BLaER1 (cell line): ENCODE measurements around the gene KCNK4.
A peak's percentile ranks its signal among the peaks of the same experiment; 100 is the strongest.
"Not testable (repeated sequence)": the region's sequence is repeated elsewhere in the genome, so short reads cannot be mapped to it uniquely, and the experiment has no call there.

Experiments used
- H3K27ac ChIP-seq: shearing (Covaris generic); formaldehyde crosslinking; 2 replicates; pipeline ENCODE4 v1.8.1; 2022
- H3K27me3 ChIP-seq: shearing (Covaris generic); formaldehyde crosslinking; 2 replicates; pipeline ENCODE4 v1.8.1; 2022
- H3K36me3 ChIP-seq: shearing (Covaris generic); formaldehyde crosslinking; 2 replicates; pipeline ENCODE4 v1.8.1; 2022
- H3K4me1 ChIP-seq: shearing (Covaris generic); formaldehyde crosslinking; 2 replicates; pipeline ENCODE4 v1.8.1; 2022
- H3K4me2 ChIP-seq: shearing (Covaris generic); formaldehyde crosslinking; 2 replicates; pipeline ENCODE4 v1.8.1; 2022
- H3K4me3 ChIP-seq: shearing (Covaris generic); formaldehyde crosslinking; 2 replicates; pipeline ENCODE4 v1.8.1; 2022
- H3K9ac ChIP-seq: shearing (Covaris generic); formaldehyde crosslinking; 2 replicates; pipeline ENCODE4 v1.8.1; 2022
- H3K9me3 ChIP-seq: shearing (Covaris generic); formaldehyde crosslinking; 2 replicates; pipeline ENCODE4 v1.8.1; 2022
- H4K20me1 ChIP-seq: shearing (Covaris generic); formaldehyde crosslinking; 2 replicates; pipeline ENCODE4 v1.8.1; 2022
- Cebpa-rat ChIP-seq: shearing (Covaris generic); IDR thresholded peaks from 2 replicates; pipeline ENCODE4 v1.8.1; 2022

KCNK4 gene

DNA sequence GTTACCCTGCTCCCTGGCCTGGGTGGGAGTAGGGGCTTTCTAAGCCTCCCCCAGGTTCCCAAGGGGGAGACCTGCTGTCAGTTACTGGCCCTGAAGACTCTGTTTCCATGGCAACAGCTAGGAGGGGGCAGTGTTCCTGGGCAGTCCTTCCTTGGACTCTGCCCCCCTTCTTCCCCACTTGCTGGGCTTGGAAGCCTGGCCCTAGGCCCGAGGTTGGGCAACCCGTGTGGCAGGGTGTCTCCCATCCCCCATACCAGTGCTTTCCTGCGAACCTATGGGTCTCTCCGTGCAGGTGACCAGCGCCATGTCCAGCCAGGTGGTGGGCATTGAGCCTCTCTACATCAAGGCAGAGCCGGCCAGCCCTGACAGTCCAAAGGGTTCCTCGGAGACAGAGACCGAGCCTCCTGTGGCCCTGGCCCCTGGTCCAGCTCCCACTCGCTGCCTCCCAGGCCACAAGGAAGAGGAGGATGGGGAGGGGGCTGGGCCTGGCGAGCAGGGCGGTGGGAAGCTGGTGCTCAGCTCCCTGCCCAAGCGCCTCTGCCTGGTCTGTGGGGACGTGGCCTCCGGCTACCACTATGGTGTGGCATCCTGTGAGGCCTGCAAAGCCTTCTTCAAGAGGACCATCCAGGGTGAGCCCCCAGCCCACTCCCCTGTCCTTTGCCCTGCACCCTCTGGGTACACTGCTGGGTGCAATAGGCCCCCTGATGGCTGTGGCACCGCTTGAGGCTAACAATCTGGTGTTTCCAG, 15.9 kb downstream of the KCNK4 start:
- H3K9me3 ChIP-seq = no peaks in the 10 kb centered on the region
- peak overlapping the region; percentile 83 for H3K27ac ChIP-seq
- peak overlapping the region; percentile 88 for H3K9ac ChIP-seq
- H3K4me1 ChIP-seq = peaks cover 34% of the 10 kb centered on the region
- TF ChIP-seq Cebpa-rat = no peak
- peaks cover 32% of the 10 kb centered on the region for H4K20me1 ChIP-seq
- H3K36me3 ChIP-seq = peaks cover 22% of the 10 kb centered on the region
- peaks cover under 1% of the 10 kb centered on the region; the same call in 1 of the 2 replicates for H3K27me3 ChIP-seq
- H3K4me3 ChIP-seq = peak overlapping the region; percentile 86
- H3K4me2 ChIP-seq = peak overlapping the region; percentile 99

DNA sequence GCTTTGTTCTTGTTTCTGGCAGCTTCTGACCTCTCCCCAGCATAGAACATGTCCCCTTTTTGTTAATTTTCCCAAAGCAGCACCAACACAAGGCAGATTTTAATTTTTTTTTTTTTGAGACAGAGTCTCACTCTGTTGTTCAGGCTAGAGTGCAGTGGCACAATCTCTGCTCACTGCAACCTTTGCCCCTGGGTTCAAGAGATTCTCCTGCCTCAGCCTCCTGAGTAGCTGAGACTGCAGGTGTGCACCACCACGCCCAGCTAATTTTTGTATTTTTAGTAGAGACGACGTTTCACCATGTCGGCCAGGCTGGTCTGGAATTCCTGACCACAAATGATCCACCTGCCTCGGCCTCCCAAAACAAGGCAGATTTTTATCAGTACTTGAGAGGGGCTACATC, 16.7 kb downstream of the KCNK4 start:
- not testable (repeated sequence) for H3K27ac ChIP-seq, H3K4me3 ChIP-seq, H3K27me3 ChIP-seq, H3K9me3 ChIP-seq
- Histone ChIP-seq H3K4me2 (peak overlapping the region; percentile 99; the same call in 1 of the 2 replicates), H4K20me1 (peaks cover 37% of the 10 kb centered on the region), H3K36me3 (peaks cover 29% of the 10 kb centered on the region), H3K4me1 (peaks cover 34% of the 10 kb centered on the region), H3K9ac (0 out of 2 replicates have a peak overlapping the region, but pooled peaks have one; percentile 88)

DNA sequence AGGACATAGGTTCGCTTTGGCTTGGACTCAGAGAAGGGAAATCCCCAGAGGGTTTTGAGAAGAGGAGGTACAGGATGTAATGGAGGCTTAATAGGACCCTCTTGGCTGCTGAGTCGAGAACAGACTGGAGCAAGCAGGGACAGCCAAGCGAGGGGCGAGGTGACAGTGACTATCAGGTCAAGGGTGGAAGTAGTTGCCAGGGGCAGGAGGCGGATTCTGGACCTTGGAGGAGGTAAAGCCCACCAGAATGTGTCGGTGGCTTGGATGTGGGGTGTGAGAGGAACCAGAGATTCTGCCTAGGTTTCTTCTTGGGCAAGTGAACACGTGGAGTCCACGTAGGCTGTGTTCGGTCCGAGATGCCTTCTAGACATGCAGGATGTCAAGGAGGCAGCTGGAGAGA, 21.8 kb downstream of the KCNK4 start:
- no peak overlapping the region for H3K4me2 ChIP-seq
- peak overlapping the region; percentile 44; the same call in 1 of the 2 replicates for H3K27ac ChIP-seq
- no peak for TF ChIP-seq Cebpa-rat
- peaks cover 54% of the 10 kb centered on the region for H3K36me3 ChIP-seq
- no peaks in the 10 kb centered on the region for H3K9me3 ChIP-seq
- H3K9ac ChIP-seq = peak overlapping the region; percentile 45
- no peak overlapping the region for H3K4me3 ChIP-seq
- H3K4me1 ChIP-seq = peaks cover 21% of the 10 kb centered on the region
- peaks cover 49% of the 10 kb centered on the region for H4K20me1 ChIP-seq
- no peaks in the 10 kb centered on the region for H3K27me3 ChIP-seq

DNA sequence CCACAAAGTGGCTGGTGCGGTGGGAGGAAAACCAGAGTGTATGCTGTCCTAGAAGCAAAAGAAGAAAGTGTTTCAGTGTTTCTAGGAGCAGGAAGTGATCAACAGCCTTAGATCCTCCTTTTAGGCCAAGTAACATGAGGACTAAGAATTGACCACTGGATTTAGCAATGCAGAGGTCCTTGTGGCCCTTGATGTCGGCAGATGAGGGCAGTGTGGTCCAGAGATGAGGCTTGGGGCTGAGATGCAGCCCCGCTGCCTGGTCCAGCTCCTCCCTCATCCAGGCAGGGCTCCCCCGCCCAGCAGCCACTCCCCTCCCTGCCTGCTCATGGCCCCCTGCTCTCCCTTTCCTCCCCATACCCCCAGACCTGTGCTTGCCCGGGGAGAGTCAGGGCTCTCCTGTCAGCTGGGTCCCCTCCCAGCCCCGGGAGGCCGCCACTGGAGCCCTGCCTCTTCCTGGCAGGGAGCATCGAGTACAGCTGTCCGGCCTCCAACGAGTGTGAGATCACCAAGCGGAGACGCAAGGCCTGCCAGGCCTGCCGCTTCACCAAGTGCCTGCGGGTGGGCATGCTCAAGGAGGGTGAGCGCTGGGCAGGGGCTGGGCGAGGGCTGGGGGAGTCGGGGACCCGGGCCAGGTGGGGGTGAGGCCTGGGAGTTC, 22.5 kb downstream of the KCNK4 start:
- peaks cover 49% of the 10 kb centered on the region for H4K20me1 ChIP-seq
- peak overlapping the region; percentile 45; the same call in 1 of the 2 replicates for H3K9ac ChIP-seq
- H3K4me2 ChIP-seq = no peak overlapping the region
- no peak for TF ChIP-seq Cebpa-rat
- peaks cover 20% of the 10 kb centered on the region for H3K4me1 ChIP-seq
- H3K27me3 ChIP-seq = no peaks in the 10 kb centered on the region
- no peak overlapping the region for H3K27ac ChIP-seq
- no peaks in the 10 kb centered on the region for H3K9me3 ChIP-seq
- H3K4me3 ChIP-seq = no peak overlapping the region
- H3K36me3 ChIP-seq = peaks cover 51% of the 10 kb centered on the region

DNA sequence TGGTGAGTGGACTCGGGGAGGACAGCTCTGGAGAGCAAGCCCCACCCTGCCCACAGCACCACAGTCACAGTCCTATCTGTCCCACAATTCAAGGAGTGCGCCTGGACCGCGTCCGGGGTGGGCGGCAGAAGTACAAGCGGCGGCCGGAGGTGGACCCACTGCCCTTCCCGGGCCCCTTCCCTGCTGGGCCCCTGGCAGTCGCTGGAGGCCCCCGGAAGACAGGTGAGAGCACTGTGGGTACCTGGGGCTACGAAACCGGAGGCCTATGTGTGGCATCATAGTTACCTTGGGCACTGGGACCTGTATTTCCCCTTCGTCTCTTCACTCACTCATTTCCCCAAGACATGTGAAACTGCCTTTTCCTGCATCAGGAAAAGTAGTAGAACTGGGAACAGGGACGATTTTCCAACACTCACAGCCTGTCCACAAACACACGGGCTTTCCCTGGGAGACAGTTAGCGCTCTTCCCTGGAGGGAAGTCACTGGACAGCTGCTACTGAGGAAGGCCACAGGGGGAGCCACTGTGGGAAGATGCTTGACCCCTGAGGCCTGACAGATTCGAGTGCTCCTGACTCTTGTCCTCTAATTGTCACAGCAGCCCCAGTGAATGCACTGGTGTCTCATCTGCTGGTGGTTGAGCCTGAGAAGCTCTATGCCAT, 23.2 kb downstream of the KCNK4 start:
- H3K27me3 ChIP-seq = no peaks in the 10 kb centered on the region
- H3K27ac ChIP-seq = no peak overlapping the region
- no peak overlapping the region for H3K4me2 ChIP-seq
- TF ChIP-seq Cebpa-rat = no peak
- H3K4me1 ChIP-seq = peaks cover 26% of the 10 kb centered on the region
- H3K9me3 ChIP-seq = no peaks in the 10 kb centered on the region
- H4K20me1 ChIP-seq = peaks cover 49% of the 10 kb centered on the region
- no peak overlapping the region for H3K4me3 ChIP-seq
- peak overlapping the region; percentile 15; the same call in 1 of the 2 replicates for H3K9ac ChIP-seq
- H3K36me3 ChIP-seq = peaks cover 51% of the 10 kb centered on the region

DNA sequence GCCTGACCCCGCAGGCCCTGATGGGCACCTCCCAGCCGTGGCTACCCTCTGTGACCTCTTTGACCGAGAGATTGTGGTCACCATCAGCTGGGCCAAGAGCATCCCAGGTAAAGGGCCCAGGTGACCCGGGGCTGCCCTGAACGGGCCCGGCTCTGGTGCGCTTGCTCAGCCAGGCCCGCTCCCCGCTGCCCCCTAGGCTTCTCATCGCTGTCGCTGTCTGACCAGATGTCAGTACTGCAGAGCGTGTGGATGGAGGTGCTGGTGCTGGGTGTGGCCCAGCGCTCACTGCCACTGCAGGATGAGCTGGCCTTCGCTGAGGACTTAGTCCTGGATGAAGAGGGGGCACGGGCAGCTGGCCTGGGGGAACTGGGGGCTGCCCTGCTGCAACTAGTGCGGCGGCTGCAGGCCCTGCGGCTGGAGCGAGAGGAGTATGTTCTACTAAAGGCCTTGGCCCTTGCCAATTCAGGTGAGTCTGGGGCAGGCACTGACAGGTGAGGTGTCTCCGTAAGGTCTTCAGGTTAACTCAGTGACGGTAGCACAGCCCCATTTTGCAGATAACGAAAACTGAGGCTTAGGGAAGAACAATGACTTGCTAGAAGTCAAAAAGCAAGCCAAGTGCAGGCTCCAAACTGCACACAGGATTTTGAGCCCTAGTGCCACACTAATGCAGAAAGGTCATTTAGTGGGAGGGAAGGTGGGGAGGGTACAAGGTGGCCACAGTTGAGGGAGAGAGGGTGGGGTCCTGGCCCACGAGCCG, 23.9 kb downstream of the KCNK4 start:
- Histone ChIP-seq H3K9me3 (no peaks in the 10 kb centered on the region), H4K20me1 (peaks cover 49% of the 10 kb centered on the region), H3K36me3 (peaks cover 51% of the 10 kb centered on the region), H3K4me3 (no peak overlapping the region), H3K9ac (no peak overlapping the region), H3K4me1 (peaks cover 33% of the 10 kb centered on the region), H3K27me3 (no peaks in the 10 kb centered on the region), H3K4me2 (no peak overlapping the region), H3K27ac (no peak overlapping the region)
- TF ChIP-seq Cebpa-rat = no peak

DNA sequence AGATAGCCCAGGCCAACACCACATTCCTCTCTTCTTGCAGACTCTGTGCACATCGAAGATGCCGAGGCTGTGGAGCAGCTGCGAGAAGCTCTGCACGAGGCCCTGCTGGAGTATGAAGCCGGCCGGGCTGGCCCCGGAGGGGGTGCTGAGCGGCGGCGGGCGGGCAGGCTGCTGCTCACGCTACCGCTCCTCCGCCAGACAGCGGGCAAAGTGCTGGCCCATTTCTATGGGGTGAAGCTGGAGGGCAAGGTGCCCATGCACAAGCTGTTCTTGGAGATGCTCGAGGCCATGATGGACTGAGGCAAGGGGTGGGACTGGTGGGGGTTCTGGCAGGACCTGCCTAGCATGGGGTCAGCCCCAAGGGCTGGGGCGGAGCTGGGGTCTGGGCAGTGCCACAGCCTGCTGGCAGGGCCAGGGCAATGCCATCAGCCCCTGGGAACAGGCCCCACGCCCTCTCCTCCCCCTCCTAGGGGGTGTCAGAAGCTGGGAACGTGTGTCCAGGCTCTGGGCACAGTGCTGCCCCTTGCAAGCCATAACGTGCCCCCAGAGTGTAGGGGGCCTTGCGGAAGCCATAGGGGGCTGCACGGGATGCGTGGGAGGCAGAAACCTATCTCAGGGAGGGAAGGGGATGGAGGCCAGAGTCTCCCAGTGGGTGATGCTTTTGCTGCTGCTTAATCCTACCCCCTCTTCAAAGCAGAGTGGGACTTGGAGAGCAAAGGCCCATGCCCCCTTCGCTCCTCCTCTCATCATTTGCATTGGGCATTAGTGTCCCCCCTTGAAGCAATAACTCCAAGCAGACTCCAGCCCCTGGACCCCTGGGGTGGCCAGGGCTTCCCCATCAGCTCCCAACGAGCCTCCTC, 24.8 kb downstream of the KCNK4 start:
- H3K27ac ChIP-seq = 0 out of 2 replicates have a peak overlapping the region, but pooled peaks have one; percentile 95
- H4K20me1 ChIP-seq = peaks cover 40% of the 10 kb centered on the region
- peak overlapping the region; percentile 95 for H3K4me3 ChIP-seq
- H3K4me1 ChIP-seq = peaks cover 29% of the 10 kb centered on the region
- H3K9me3 ChIP-seq, H3K27me3 ChIP-seq: not testable (repeated sequence)
- peaks cover 55% of the 10 kb centered on the region for H3K36me3 ChIP-seq
- peak overlapping the region; percentile 84 for H3K9ac ChIP-seq
- peak overlapping the region; percentile 97 for H3K4me2 ChIP-seq

DNA sequence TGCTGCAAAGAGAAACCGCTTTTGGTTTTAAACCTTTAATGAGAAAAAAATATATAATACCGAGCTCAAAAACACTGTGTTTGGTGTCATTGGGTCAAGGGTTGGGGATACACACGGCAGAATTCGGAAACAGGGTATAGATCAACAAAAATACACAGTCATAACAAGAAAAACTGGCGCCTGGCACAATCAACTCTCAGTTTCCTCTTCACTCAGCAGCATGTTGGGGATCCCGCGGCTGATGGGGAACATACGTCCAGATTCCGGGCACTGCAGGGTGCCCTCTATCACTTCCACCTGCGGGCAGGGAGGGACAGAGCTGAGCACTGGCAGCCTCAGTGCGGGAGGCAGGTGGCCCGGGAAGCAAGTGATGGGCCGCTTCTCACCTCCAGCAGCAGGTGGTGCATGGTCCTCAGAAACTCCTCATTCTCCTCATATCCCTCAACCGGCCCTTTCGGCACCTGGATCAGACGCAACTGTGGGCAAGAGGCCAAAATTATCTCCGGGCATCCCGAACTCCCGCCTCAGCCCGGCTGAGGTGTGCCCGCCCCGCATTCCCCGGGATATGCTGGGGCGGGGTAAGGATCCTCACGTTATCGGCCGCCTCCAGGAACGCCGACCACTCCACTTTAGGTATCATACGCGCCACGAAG, 25.7 kb downstream of the KCNK4 start:
- H3K36me3 ChIP-seq = peaks cover 62% of the 10 kb centered on the region
- H3K4me1 ChIP-seq = peaks cover 25% of the 10 kb centered on the region
- H3K9me3 ChIP-seq = no peaks in the 10 kb centered on the region
- peak overlapping the region; percentile 84 for H3K9ac ChIP-seq
- H3K27me3 ChIP-seq = no peaks in the 10 kb centered on the region
- H4K20me1 ChIP-seq = peaks cover 36% of the 10 kb centered on the region
- peak overlapping the region; percentile 95 for H3K27ac ChIP-seq
- H3K4me3 ChIP-seq = peak overlapping the region; percentile 95
- H3K4me2 ChIP-seq = peak overlapping the region; percentile 97
- TF ChIP-seq Cebpa-rat = no peak
